ENCODE data around the gene RAB37.

RAB37 gene

DNA sequence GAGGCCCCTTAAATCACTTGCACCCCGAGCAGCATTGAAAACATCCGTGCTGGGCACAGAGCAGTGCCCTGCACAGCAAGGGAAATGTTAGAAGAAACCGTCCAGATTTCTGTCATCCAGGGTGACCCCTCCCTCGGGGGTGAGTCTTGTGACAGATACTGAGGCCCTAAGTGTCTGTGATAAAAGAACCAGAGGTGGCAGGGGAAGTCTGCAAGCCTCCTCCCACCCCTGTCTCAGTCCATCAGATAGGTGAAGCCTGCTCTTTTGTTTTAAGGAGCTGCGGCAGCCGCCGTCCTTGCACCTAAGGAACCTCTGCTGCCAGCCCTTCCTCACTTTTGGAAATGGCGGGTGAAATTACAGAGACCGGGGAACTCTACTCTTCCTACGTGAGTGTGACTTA, 39.9 kb downstream of the RAB37 start:
- in situ Hi-C loops (cut with HindIII; ENCODE audit: low sequenced_read_pairs) = no loop called here

DNA sequence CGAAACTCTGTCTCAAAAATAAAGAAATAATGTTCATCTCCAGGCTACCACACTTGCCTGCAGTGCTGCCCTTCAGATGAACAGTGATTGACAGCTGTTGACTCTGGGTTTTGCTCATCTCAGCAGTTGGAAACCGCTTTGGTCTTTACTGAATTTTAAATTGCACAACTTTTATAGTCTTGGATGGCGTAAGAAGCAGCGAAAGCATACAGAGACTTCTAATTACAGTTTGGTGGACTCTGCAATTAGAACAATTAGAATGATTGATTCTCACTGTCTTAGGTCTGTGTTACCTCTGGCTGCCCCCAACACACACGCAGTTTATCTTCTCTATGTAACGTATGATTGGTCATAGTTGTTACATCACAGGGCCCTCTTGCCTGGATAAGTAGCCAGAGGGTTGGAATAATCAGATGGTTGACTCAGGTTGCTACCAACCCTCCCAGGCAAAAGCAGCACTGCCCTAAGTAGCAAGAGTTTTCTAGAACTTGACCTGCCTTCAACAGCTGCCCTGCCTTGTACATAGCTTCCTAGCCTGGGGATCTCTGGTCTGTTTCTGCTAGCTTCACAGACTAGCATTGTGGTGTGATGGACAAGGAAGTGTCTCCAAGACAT, 41.0 kb downstream of the RAB37 start:
- in situ Hi-C loops (cut with HindIII; ENCODE audit: low sequenced_read_pairs) = no loop called here

DNA sequence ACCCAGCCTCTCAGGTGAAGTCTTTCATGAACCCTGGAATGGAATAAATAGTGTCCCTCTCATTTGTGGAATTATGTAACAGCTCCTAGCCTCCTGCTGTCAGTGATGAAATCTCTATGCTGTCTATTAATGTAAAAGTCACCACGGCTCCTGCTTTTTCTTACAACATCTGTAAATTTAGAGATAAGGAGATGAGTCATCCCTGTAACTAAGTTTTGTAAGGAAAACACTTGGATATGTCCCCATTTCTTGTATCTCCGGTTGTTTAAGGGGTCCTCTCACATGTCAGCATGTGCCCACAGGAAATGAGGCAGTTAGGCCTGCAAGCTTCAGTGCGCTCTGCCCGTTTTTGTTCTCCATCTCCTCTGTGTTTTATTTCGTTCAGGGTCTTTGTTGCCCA, 41.9 kb downstream of the RAB37 start:
- in situ Hi-C loops (cut with HindIII; ENCODE audit: low sequenced_read_pairs) = no loop called here

DNA sequence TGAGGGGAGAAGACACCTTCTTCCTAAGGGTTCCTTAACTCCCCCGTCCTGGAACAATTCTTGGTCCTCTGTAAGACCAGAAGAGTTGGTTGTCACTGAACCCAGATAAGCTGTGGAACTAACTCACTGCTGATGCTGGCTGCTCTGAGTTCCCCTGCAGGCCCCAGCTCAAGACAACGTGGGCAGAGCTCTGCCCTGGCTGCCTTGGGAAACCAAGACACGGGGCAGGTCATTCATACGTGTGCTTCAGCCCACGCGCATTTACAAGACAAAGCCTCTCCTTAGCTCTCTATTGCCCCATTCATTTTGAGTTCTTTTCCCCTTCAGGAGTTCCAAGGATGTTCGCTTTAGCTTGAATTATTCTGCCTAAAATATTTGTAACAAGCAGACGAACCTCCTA, 42.4 kb downstream of the RAB37 start:
- in situ Hi-C loops (cut with HindIII; ENCODE audit: low sequenced_read_pairs) = no loop called here

DNA sequence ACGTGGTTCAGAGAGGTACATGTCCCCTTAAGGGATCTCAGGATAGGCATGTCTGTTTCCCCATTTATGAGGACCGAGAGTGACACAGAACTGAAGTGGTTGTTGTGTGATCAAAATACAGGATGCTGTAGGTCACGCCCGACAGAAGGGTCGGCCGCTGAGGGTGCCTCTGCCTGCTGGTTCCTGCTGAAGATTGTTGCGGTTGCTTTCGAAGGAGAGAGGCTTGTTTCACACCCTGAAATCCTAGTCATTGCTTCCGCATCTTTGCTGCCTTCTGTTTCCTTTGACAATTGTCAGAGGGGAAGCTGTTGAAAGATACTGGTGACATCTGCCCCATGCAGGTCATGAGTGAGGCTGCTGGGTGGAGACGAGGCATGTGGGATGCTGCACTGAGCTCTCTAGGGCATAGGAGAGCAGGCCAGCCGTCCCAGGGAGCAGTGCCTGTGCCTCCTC, 42.9 kb downstream of the RAB37 start:
- in situ Hi-C loops (cut with HindIII; ENCODE audit: low sequenced_read_pairs) = no loop called here

DNA sequence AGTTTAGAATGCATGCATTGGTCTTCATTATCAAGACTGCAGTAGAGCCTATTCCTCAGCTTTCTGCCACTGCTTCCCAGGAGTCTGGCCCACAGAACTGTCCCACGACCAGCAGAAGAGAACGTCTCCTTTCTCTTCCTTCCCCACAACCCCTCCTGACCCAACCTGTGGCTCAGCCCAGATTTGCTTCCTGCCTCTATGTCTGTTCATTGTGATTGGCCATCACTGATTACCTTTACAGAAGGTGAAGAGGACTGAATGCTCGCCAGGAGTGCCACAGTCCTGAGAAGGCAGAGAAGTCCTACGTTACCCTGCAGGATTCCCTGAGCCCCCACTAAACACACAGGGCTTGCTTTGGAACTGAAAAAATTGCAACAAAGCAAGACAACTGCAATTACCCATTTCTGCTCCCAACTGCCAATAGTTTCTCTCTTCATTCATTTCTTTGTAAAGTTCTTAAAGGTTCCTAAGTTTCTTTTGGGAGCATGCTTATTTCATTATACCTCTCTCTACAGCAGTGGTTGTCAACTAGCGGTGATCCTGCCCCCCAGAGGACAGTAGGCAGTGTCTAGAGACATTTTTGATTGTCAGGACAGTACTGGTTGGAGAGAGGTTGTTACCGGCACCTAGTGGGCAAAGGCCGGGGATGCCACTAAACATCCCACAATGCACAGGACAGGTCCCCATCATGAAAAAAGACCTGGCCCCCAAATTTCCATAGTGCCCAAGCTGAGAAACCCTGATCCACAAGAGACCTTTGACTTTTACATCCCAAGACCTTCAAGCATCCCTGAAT, 43.6 kb downstream of the RAB37 start:
- in situ Hi-C loops (cut with HindIII; ENCODE audit: low sequenced_read_pairs) = no loop called here

DNA sequence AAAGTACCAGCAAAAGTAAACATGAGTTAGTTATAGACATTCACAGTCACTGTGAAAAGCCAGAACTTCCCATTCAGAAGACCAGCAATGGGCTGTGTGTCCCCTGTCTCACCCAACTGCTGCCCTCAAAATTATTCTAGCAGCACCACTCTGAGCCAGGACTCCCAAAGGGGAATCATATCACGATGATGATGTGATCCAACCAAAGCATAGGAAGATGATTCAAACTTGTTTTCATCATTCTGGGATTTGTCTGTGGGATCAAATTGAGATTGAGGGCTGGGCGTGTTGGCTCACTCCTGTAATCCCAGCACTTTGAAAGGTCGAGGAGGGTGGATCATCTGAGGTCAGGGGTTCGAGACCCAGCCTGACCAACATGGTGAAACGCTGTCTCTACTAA, 45.5 kb downstream of the RAB37 start:
- in situ Hi-C loops (cut with HindIII; ENCODE audit: low sequenced_read_pairs) = no loop called here

DNA sequence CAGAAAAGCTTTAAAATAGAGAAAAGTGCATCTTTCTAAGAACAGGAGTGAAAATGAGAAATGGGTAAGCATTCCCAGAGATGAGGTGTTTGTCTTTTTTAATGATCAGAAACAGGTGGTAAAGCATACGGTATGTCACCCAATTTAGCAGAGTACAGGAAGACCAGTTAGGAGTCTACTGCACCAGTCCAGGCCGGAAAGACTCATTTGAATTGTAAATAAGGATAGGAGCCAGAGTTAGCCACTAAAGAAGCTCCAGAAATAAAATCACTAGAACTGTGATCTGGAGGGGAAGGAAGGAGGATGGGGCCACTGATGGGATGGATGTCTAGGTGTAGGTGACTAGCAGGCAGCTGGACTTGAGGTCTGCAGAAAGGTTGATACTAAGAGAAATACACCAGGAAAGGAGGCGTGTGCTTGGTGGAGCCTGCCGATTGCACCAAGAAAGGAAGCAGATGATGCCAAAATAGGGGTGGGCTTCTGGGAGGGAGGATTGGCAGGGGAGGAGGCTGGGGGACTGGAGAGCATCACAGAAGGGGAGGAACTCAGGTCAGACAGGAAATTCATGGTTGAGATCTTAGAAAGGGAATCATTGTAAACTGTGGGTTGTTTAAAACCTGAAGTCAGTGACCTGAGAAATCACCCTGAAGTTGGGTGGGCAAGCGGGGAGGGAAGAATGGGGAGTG, 47.2 kb downstream of the RAB37 start:
- in situ Hi-C loops (cut with HindIII; ENCODE audit: low sequenced_read_pairs) = no loop called here

DNA sequence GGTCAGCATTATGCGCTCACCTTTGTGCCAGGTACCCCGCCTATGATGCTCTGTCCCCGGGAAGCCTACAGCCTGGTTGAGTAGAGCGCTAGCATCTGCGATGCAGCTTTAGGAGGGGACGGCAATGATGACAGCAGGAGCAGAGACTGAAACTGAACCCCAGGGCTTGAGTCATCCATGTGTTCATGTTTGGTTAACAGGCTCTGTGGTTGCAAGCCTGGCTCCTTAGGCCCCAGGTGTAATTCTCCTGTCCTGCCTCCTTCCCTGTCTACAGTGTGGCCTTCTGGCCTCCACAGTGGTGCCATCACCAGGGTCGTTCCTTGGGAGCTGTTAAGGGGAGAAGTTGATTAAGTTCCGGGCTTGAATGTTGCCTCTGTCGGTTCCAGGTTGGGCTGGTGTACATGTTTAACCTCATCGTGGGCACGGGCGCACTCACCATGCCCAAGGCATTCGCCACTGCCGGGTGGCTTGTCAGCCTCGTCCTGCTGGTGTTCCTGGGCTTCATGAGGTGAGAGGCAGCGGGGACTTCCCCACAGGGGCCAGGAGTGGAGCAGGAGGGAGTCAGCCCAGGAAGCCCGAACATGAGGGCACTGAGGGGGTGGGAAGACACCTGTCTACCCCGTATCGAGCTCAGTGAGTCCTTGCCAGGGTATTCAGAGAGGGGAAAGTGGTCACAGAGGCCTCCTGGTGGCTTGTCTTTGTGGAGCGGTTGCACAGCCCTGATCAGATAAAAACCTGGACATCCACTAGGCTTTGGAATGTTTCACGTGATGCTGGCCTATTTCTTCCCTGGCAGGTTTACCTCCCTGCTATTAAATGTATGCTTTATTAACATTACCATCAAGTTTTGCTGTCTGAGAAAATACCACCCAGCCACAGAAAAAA, 48.3 kb downstream of the RAB37 start:
- in situ Hi-C loops (cut with HindIII; ENCODE audit: low sequenced_read_pairs) = no loop called here

DNA sequence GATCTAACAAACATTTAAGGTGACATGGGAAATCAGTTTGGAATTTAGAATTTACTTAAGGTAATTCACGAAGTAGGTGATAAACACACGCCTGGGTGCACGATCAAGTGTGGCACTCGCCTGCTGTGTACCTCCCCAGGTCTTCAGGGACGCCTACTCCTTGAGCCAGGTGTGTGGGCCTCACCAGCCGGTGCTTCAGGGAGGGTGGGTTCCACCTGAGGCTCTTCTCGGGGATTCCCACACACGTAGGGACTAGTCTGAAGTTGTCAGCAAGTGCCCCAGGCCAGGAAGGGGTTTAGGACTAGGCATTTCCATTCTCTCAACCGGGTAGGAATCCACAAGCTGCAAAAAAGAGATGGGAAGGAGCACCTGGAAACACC, 48.9 kb downstream of the RAB37 start:
- in situ Hi-C loops (cut with HindIII; ENCODE audit: low sequenced_read_pairs) = no loop called here

DNA sequence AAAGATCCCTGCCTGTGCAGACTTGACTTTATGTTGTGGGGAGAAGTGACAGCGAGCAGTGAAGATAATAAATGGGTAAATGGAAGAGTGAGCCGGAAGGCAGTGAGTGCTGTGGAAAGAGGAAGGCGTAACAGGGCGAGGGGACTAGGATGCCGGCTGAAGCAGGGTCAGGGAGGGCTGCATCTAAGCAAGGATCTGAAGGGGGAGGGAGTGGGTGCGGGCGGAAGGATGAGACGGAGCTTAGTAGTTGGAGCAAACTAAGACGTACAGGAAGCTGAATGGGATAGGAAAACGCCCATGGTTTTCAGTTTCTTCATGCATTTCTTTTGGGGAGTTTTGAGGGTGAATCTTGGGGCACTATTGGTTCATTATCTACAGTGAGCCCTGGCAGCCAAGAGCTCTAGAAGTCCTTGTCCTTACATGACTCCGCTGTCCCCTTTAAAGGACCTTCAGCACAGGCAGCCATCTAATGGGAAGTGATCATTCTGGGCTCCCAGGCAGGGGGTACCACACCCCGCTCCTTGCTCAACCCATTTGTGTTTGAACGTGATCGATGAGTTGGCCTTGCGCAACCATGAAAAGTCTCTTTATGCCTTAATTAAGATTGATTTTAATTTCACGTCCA, 49.5 kb downstream of the RAB37 start:
- in situ Hi-C loops (cut with HindIII; ENCODE audit: low sequenced_read_pairs) = no loop called here

DNA sequence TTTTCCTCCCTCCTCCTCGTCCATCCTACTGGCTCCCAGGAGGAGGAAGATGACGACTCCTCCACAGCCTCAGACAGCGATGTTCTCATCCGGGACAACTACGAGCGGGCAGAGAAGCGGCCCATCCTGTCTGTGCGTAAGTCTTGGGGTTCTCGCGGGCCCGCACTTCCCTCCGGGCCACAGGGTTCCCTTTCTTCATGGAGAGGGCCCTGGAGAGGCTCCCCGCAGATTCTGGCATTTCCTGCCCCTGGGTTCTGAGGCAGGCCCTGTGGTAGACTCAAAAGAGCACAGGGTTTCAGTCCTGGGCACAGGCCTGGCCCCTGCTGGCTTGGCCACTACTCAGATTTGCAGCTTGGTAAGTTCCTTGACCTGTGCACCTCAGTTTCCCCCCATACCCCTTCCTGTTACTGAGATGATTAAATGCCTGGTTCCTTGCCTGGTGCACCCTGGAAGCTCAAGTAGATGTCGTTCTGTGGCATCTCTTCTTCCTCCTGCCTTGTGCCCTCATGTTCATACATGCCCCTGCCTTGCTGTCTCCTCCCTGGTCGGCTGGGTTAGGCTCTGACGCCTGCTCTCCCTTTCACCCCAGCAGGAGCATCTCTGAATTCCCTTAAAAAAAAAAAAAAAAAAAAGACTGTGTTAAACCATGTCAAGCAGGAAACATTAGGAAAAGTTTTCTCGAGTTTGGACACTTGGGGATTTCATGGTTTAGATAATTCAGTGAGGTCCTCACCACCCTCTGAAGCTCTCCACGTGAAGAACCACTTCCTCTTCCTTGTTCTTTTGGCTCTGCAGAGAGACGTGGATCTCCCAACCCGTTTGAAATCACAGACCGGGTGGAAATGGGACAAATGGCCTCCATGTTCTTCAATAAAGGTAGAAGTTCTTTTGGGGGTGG, 53.4 kb downstream of the RAB37 start:
- in situ Hi-C loops (cut with HindIII; ENCODE audit: low sequenced_read_pairs) = no loop called here

DNA sequence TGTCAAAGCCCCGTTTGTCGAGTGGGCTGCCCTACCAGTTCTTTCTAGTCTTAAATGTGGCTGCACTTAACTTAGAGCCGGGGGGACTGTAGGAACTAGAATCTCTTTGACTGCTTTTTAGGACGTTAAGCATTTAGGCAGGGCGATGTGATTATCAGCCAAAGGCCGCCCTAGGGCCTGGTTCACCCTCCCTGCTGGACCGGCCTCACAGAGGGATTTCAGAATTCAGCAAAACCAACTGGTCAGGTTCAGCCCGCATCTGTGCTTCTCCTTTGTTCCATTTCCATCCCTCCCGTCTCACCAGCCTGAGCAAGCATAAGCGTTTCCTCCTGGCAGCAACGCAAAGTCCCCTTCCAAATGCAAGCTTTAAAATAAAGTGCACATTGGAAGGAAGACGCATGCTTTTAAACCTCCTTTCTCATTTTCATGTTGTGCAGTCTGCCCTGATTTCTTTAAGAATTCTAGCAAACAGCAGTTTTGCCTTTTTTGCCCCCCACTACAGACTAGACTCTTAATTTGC, 55.6 kb downstream of the RAB37 start:
- in situ Hi-C loops (cut with HindIII; ENCODE audit: low sequenced_read_pairs) = no loop called here

DNA sequence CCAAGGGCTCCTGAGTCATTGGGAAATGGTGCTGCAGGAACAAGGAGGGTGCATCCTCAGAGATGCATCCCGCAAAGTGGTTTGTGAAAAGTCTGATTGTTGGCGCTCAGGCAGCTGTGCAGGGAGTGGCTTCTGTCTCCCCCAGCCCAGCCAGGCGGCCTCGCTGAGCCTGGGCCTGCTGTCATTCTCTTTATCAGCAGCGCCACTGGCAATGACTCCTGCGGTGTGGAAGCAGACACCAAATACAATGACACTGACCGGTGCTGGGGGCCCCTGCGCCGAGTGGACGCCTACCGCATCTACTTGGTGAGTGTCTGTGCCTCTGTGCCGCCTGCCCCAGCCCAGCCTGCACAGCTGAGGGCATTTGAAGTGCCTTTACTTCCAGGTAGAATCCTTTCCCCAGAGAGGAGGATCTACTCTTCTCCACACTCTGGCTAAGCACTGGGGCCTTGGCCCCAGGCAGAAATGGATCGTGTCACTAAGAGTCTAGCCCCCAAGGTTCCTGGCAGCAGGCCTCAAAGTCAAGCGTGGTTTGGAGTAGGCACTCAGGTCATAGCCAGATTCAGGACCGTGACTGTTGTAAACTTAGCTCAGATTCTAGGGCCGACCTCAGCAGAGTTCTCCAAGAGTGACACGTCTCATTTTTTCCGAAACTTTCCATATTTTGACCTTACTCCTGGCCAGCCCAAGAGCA, 58.4 kb downstream of the RAB37 start:
- in situ Hi-C loops (cut with HindIII; ENCODE audit: low sequenced_read_pairs) = no loop called here

DNA sequence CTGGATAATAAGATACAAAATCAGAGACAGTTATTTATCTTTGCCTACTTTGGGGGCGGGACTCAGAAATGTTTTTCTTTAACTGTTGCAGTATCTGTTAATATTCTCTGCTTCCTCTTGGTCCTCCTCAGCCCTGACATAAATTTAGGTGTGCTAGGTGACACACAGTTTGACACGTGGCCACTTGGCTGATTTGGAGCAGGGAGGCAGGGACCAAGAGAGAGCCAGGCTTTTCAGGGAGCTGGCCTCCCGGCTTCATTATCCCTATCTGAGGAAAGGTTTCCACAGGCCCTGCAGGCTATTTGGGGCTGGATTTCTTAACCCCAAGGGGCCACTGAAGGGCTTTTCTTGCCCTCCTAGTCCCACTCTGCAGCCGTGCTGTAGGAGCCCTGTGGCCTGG, 59.2 kb downstream of the RAB37 start:
- in situ Hi-C loops (cut with HindIII; ENCODE audit: low sequenced_read_pairs) = no loop called here

DNA sequence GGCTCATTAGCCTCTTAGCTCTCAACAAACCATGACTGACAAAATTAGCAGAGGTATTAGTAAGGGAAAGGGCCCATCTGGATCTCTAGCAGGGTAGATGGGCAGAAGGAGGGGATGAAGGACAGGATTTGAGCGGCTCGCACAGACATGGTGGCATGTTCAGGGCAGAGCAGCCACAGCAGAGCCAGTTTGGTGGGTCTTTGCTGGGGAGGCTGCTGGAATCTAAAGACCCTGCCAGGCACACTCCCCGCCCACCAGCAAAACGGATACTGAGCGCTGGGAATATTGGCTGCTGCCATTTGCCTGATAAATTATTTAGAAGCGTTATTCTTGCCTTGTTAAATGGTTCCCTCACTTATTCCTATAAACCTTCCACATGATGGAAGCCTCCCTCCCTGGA, 59.8 kb downstream of the RAB37 start:
- in situ Hi-C loops (cut with HindIII; ENCODE audit: low sequenced_read_pairs) = no loop called here
